SHP77 treated with DMSO at 0.1 percent for 48 hours (cell line): ENCODE measurements around the gene CHD1L.
"Not testable (repeated sequence)": the region's sequence is repeated elsewhere in the genome, so short reads cannot be mapped to it uniquely, and the experiment has no call there.

Experiments used
- DNase-seq: peaks from one replicate; lab custom pipeline; 2025; lab: John Stamatoyannopoulos, UW

Gene CHD1L

GRCh38 chr1:147267711-147268110, 25.2 kb downstream of the CHD1L start:
- DNase-seq, result no peak

- DNase-seq, result no peak
These were observed 28.2 kb downstream of the CHD1L start for GRCh38 chr1:147270721-147271120.

GRCh38 chr1:147272042-147272441, 29.6 kb downstream of the CHD1L start:
- DNase-seq, result no peak

GRCh38 chr1:147273409-147274336, 31.2 kb downstream of the CHD1L start:
- DNase-seq, result peak; percentile 31

GRCh38 chr1:147281950-147282349, 39.5 kb downstream of the CHD1L start:
- DNase-seq, result no peak

- no peak for DNase-seq
These were observed 40.5 kb downstream of the CHD1L start for GRCh38 chr1:147283011-147283410.

- no peak for DNase-seq
These were observed 44.8 kb downstream of the CHD1L start for GRCh38 chr1:147287133-147287865.

GRCh38 chr1:147292012-147292411, 49.5 kb downstream of the CHD1L start:
- DNase-seq, result no peak

GRCh38 chr1:147292631-147293251, 50.3 kb downstream of the CHD1L start:
- no peak for DNase-seq

- no peak for DNase-seq
These were observed 55.0 kb downstream of the CHD1L start for GRCh38 chr1:147297438-147297837.

GRCh38 chr1:147305803-147306202, 63.3 kb downstream of the CHD1L start:
- not testable (repeated sequence) for DNase-seq

GRCh38 chr1:147316968-147317367, 74.5 kb downstream of the CHD1L start:
- DNase-seq, result no peak

GRCh38 chr1:147326933-147327687, 84.6 kb downstream of the CHD1L start:
- DNase-seq, result not testable (repeated sequence)

GRCh38 chr1:147334292-147334691, 91.8 kb downstream of the CHD1L start:
- no peak for DNase-seq

GRCh38 chr1:147336291-147336690, 93.8 kb downstream of the CHD1L start:
- DNase-seq, result no peak

- DNase-seq, result no peak
These were observed 94.7 kb downstream of the CHD1L start for GRCh38 chr1:147337040-147337630.

- no peak for DNase-seq
These were observed 96.1 kb downstream of the CHD1L start for GRCh38 chr1:147338571-147338970.

- DNase-seq, result no peak
These were observed 98.8 kb downstream of the CHD1L start for GRCh38 chr1:147341246-147341645.
